ENCODE data around the gene IGF2BP2.

DNA sequence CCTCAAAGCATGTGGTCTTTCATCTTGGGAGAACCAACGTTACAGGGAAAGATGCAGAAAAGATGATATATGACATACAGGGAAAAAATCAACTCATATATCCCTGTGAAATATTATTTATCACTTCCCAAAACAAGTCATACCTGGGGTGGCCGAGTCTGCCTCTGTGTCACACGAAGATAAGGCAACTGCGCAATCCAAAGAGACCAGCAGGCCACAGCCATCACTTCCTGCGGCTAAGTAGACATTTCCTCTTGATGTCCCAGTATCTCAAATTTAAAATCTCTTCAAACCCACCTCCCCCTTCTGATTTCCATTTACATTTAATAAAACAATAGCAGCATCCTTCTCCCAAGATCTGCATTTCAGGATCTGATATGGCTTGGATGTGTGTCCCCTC, 71.5 kb downstream of the IGF2BP2 start:
- TF ChIP-seq EP300 (IDR thresholded peaks at IDR 0.05; ENCODE audit: borderline replicate concordance) (no peak), RAD21 (IDR thresholded peaks at IDR 0.05; ENCODE audit: low read depth) (no peak), FOXM1 (IDR thresholded peaks at IDR 0.05; ENCODE audit: borderline replicate concordance, low read depth) (no peak), CREB1 (IDR thresholded peaks at IDR 0.05; ENCODE audit: low read depth) (no peak), TEAD4 (IDR thresholded peaks at IDR 0.05) (no peak), YY1 (IDR thresholded peaks at IDR 0.05; ENCODE audit: low read depth) (no peak), ZBTB7A (IDR thresholded peaks at IDR 0.05; ENCODE audit: low read depth) (no peak), TCF12 (IDR thresholded peaks at IDR 0.05; ENCODE audit: low read depth) (no peak), EGR1 (IDR thresholded peaks at IDR 0.05) (no peak), TAF1 (IDR thresholded peaks at IDR 0.05; ENCODE audit: low read depth) (no peak)
- TF ChIP-seq, protein P1, sequence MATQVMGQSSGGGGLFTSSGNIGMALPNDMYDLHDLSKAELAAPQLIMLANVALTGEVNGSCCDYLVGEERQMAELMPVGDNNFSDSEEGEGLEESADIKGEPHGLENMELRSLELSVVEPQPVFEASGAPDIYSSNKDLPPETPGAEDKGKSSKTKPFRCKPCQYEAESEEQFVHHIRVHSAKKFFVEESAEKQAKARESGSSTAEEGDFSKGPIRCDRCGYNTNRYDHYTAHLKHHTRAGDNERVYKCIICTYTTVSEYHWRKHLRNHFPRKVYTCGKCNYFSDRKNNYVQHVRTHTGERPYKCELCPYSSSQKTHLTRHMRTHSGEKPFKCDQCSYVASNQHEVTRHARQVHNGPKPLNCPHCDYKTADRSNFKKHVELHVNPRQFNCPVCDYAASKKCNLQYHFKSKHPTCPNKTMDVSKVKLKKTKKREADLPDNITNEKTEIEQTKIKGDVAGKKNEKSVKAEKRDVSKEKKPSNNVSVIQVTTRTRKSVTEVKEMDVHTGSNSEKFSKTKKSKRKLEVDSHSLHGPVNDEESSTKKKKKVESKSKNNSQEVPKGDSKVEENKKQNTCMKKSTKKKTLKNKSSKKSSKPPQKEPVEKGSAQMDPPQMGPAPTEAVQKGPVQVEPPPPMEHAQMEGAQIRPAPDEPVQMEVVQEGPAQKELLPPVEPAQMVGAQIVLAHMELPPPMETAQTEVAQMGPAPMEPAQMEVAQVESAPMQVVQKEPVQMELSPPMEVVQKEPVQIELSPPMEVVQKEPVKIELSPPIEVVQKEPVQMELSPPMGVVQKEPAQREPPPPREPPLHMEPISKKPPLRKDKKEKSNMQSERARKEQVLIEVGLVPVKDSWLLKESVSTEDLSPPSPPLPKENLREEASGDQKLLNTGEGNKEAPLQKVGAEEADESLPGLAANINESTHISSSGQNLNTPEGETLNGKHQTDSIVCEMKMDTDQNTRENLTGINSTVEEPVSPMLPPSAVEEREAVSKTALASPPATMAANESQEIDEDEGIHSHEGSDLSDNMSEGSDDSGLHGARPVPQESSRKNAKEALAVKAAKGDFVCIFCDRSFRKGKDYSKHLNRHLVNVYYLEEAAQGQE (IDR thresholded peaks at IDR 0.05; ENCODE audit: low read depth), result no peak
- TF ChIP-seq, protein P2, sequence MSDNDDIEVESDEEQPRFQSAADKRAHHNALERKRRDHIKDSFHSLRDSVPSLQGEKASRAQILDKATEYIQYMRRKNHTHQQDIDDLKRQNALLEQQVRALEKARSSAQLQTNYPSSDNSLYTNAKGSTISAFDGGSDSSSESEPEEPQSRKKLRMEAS (IDR thresholded peaks at IDR 0.05), result no peak

Data from Ishikawa (cell line).